Measurements from ENCODE around the gene ADAP1.

DNA sequence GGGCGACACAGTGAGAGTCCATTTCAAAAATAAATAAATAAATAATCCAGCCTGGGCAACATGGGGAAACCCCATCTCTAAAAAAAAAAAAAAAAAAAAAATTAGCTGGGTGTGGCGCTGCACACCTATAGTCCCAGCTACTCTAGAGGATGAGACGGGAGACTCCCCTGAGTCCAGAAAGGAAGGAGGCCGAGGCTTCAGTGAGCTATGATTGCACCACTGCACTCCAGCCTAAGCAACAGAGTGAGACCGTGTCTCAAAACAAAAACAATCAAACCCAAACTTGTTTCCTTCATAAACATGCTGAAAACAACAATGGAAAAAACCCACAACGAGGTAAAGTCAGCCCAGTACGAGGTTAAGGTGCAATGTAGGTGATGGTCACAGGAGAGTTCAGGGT, 19.7 kb upstream of the ADAP1 start:
- TF ChIP-seq, protein P1, sequence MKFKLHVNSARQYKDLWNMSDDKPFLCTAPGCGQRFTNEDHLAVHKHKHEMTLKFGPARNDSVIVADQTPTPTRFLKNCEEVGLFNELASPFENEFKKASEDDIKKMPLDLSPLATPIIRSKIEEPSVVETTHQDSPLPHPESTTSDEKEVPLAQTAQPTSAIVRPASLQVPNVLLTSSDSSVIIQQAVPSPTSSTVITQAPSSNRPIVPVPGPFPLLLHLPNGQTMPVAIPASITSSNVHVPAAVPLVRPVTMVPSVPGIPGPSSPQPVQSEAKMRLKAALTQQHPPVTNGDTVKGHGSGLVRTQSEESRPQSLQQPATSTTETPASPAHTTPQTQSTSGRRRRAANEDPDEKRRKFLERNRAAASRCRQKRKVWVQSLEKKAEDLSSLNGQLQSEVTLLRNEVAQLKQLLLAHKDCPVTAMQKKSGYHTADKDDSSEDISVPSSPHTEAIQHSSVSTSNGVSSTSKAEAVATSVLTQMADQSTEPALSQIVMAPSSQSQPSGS (IDR thresholded peaks at IDR 0.05; ENCODE audit: low read length), result no peak
- no peak for TF ChIP-seq KDM1A (IDR thresholded peaks at IDR 0.05; ENCODE audit: borderline replicate concordance, low read length)
